ENCODE results near the gene CENPC.
"Not testable (repeated sequence)": the region's sequence is repeated elsewhere in the genome, so short reads cannot be mapped to it uniquely, and the experiment has no call there.

CENPC gene

GRCh38 chr4:67545199-67546003 is at the start of gene CENPC:
CENPC (minus strand) TSS chr4:67545503; CDS start chr4:67545355, 148 bp downstream.
- peak; percentile 92 for DNase-seq

- no peak for DNase-seq
Observed at GRCh38 chr4:67593741-67594175, 48.5 kb upstream of the CENPC start.

GRCh38 chr4:67587156-67587555 is 41.9 kb upstream of the CENPC start:
- no peak for DNase-seq

- DNase-seq = no peak
Observed at GRCh38 chr4:67584496-67584895, 39.2 kb upstream of the CENPC start.

GRCh38 chr4:67581913-67582312 is 36.6 kb upstream of the CENPC start:
- DNase-seq = no peak

- DNase-seq = no peak
Observed at GRCh38 chr4:67581208-67581857, 36.0 kb upstream of the CENPC start.

GRCh38 chr4:67580577-67580976 is 35.3 kb upstream of the CENPC start:
- no peak for DNase-seq

- DNase-seq = no peak
Observed at GRCh38 chr4:67576538-67576937, 31.2 kb upstream of the CENPC start.

GRCh38 chr4:67576059-67576466 is 30.8 kb upstream of the CENPC start:
- no peak for DNase-seq

GRCh38 chr4:67575232-67576058 is 30.1 kb upstream of the CENPC start:
- DNase-seq = peak; percentile 9

GRCh38 chr4:67573193-67573592 is 27.9 kb upstream of the CENPC start:
- no peak for DNase-seq

GRCh38 chr4:67571975-67572374 is 26.7 kb upstream of the CENPC start:
- DNase-seq = no peak

- no peak for DNase-seq
Observed at GRCh38 chr4:67570537-67570936, 25.2 kb upstream of the CENPC start.

- DNase-seq = no peak
Observed at GRCh38 chr4:67568820-67569219, 23.5 kb upstream of the CENPC start.

GRCh38 chr4:67566335-67566734 is 21.0 kb upstream of the CENPC start:
- DNase-seq = no peak

GRCh38 chr4:67565284-67565683 is 20.0 kb upstream of the CENPC start:
- DNase-seq = no peak

- no peak for DNase-seq
Observed at GRCh38 chr4:67558493-67558892, 13.2 kb upstream of the CENPC start, which contains the start of gene STAP1. STAP1 (plus strand) TSS chr4:67558727; CDS start chr4:67558810, 83 bp downstream.

- DNase-seq = no peak
Observed at GRCh38 chr4:67556436-67556835, 11.1 kb upstream of the CENPC start.

- no peak for DNase-seq
Observed at GRCh38 chr4:67555447-67555846, 10.1 kb upstream of the CENPC start.

GRCh38 chr4:67554096-67554495 is 8.8 kb upstream of the CENPC start:
- DNase-seq = no peak

- not testable (repeated sequence) for DNase-seq
Observed at GRCh38 chr4:67552146-67552792, 7.0 kb upstream of the CENPC start.

- DNase-seq = no peak
Observed at GRCh38 chr4:67550857-67551256, 5.6 kb upstream of the CENPC start.

GRCh38 chr4:67550451-67550850 is 5.1 kb upstream of the CENPC start:
- DNase-seq = no peak
